C4-2B (cell line): ENCODE data around the gene SSU72.

Experiments used
- CTCF ChIP-seq: fragments of 450-650 bp; conservative IDR thresholded peaks from 2 replicates; pipeline ENCODE4 v1.5.1; 2017; ENCODE audit warnings: mild to moderate bottlenecking
- ZFX ChIP-seq: fragments of 450-650 bp; IDR thresholded peaks from 2 replicates; pipeline ENCODE4 v1.6.1; 2017

- TF ChIP-seq CTCF (no peak), ZFX (no peak)
Measured at GRCh38 chr1:1594602-1595260, 20.1 kb upstream of the SSU72 start.
